Measurements from ENCODE around the gene RERE.

DNA sequence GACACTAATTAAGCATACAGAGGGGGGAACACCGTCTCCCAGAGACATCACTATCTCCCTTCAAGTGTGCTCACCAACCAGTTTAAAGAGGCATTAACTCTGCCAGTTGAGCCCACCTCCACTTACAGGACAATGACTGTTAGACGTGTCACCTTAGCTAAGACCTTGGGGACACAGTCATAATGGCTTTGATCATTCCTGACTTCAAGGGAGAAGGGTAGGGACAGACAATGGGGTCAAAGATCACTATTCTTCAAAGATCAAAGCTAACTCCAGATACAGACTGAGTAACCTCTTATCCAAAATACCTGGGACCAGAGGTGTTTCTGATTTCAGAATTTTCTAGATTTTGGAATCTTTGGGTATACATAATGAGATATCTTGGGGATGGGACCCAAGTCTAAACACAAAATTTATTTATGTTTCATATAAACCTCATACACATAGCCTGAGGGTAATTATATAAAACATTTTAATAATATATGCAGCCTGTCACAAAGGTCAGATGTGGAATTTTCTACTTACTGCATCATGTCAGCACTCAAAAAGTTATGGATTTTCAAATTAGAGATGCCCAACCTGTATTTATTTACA, 253.4 kb downstream of the RERE start:
- TF ChIP-seq, protein P1, sequence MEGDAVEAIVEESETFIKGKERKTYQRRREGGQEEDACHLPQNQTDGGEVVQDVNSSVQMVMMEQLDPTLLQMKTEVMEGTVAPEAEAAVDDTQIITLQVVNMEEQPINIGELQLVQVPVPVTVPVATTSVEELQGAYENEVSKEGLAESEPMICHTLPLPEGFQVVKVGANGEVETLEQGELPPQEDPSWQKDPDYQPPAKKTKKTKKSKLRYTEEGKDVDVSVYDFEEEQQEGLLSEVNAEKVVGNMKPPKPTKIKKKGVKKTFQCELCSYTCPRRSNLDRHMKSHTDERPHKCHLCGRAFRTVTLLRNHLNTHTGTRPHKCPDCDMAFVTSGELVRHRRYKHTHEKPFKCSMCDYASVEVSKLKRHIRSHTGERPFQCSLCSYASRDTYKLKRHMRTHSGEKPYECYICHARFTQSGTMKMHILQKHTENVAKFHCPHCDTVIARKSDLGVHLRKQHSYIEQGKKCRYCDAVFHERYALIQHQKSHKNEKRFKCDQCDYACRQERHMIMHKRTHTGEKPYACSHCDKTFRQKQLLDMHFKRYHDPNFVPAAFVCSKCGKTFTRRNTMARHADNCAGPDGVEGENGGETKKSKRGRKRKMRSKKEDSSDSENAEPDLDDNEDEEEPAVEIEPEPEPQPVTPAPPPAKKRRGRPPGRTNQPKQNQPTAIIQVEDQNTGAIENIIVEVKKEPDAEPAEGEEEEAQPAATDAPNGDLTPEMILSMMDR (conservative IDR thresholded peaks at IDR 0.05 in 1 of 2, IDR thresholded peaks at IDR 0.05 in 1 of 2; ENCODE audit: extremely low read depth in 1 of 2, insufficient read depth in 1 of 2, low read depth in 1 of 2, low read length in 2 of 2), result no peak
- no peak for TF ChIP-seq EZH2 (IDR thresholded peaks at IDR 0.05; ENCODE audit: borderline replicate concordance, low read length)
